WERI-Rb-1 (cell line): ENCODE results near the gene MLLT10.

Source experiments
- DNase-seq: peaks from one replicate; pipeline ENCODE4 v3.0.0-alpha.2; 2020
- H3K27ac ChIP-seq: fragments of 250-450 bp; sonication (Bioruptor Pico); 2 replicates; pipeline ENCODE4 v1.5.1; 2020; ENCODE audit warnings: mild to moderate bottlenecking, moderate library complexity
- H3K27me3 ChIP-seq: fragments of 250-450 bp; sonication (Bioruptor Pico); 2 replicates; pipeline ENCODE4 v1.5.1; 2021; ENCODE audit warnings: mild to moderate bottlenecking, low read depth, moderate library complexity; ENCODE audit not compliant: insufficient read depth, severe bottlenecking
- H3K36me3 ChIP-seq: fragments of 250-450 bp; sonication (Bioruptor Pico); 2 replicates; pipeline ENCODE4 v1.5.1; 2020; ENCODE audit warnings: mild to moderate bottlenecking, moderate library complexity
- H3K4me3 ChIP-seq: 2 replicates; pipeline ENCODE4 v1.5.1; 2011; ENCODE audit warnings: low read depth, mild to moderate bottlenecking, control low read depth, low read length
- H3K9me3 ChIP-seq: fragments of 250-450 bp; sonication (Bioruptor Pico); 2 replicates; pipeline ENCODE4 v1.5.1; 2021; ENCODE audit warnings: mild to moderate bottlenecking, moderate library complexity; ENCODE audit not compliant: severe bottlenecking
- TF ChIP-seq, protein P1 (sequence below): IDR thresholded peaks from 2 replicates; pipeline ENCODE4 v1.5.1; 2011; ENCODE audit warnings: low read depth, mild to moderate bottlenecking, control low read depth, inconsistent platforms, low read length

The MLLT10 gene

DNA sequence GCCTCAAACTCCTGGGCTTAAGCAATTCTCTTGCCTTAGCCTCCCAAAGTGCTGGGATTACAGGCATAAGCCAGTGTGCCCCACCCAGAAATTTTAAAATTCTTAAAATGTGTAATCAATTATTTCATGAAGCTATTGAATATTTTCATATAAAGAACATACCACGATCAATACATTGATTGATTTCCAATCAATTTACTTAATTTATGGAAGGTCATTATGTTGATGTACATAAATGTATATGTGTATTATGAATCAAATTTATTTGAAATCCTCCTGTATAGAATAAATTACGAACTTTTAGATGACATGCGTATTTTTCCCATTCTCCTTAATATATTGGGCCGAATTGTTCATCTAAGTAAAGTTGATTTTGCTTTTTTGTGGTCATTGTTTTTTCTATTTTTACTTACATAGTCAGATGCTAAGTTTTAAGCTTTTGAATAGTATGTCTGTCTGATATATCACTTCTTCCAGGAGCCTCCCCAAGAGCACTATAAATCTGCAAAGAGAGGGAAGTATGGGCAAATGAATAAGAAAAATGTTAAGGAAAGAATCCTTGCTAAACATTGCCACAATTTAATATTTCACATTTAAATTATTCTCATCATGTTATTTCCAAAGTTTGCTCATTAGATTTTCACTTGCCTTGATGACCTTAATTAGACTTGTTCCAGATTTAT lies 43.9 kb upstream of the MLLT10 start:
- Histone ChIP-seq H3K36me3 (no peaks in the 10 kb centered on the region), H3K27ac (no peak overlapping the region), H3K9me3 (no peaks in the 10 kb centered on the region), H3K27me3 (no peaks in the 10 kb centered on the region), H3K4me3 (no peak overlapping the region)
- no peak for DNase-seq
- TF ChIP-seq, protein P1, sequence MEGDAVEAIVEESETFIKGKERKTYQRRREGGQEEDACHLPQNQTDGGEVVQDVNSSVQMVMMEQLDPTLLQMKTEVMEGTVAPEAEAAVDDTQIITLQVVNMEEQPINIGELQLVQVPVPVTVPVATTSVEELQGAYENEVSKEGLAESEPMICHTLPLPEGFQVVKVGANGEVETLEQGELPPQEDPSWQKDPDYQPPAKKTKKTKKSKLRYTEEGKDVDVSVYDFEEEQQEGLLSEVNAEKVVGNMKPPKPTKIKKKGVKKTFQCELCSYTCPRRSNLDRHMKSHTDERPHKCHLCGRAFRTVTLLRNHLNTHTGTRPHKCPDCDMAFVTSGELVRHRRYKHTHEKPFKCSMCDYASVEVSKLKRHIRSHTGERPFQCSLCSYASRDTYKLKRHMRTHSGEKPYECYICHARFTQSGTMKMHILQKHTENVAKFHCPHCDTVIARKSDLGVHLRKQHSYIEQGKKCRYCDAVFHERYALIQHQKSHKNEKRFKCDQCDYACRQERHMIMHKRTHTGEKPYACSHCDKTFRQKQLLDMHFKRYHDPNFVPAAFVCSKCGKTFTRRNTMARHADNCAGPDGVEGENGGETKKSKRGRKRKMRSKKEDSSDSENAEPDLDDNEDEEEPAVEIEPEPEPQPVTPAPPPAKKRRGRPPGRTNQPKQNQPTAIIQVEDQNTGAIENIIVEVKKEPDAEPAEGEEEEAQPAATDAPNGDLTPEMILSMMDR, result no peak

DNA sequence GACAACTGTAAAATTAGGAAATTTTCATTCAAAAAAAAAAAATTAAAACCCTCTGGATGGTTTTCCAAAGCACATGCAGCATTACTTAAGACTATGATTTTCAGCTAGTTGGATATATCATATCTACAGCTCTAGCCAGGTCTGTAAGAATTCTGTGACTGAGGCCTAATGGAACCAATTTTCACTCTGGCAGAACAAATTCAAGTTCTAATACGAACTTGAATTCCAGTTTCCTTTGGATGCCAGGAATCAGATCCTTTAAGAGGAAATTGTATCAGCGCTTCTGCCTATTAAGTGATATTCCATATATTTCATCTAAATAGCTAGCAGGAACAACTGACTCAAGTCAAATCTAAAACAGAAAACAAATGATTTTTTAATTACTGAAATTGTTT lies 43.3 kb upstream of the MLLT10 start:
- TF ChIP-seq, protein P1, result no peak
- no peaks in the 10 kb centered on the region for H3K27me3 ChIP-seq

DNA sequence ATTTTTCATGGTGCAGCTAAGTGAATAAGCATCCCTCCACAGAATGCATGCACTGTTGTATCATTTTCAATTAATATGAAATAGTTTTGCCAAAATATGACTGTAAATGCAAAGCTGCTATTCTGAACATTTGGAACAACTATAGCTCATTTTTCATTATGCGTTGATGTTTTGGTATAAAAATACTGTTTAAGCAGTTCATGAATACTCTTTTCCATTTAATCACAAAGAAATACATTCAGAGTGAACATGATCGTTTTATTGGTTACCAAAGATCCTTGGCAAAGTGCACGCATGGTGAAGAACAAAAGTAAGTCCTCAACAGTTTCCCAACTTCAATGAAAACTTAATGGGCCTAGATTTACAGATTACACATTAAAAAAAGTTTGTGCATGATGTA lies 41.6 kb upstream of the MLLT10 start:
- TF ChIP-seq, protein P1, result no peak
- no peak for DNase-seq
- no peaks in the 10 kb centered on the region for H3K9me3 ChIP-seq
- H3K4me3 ChIP-seq, result no peak overlapping the region
- no peaks in the 10 kb centered on the region for H3K36me3 ChIP-seq
- H3K27ac ChIP-seq, result no peak overlapping the region
- no peaks in the 10 kb centered on the region for H3K27me3 ChIP-seq

More for the DNA sequence above, 43.3 kb upstream of the MLLT10 start:
- Histone ChIP-seq H3K4me3 (no peak overlapping the region), H3K36me3 (no peaks in the 10 kb centered on the region), H3K9me3 (no peaks in the 10 kb centered on the region), H3K27ac (no peak overlapping the region)
- no peak for DNase-seq

DNA sequence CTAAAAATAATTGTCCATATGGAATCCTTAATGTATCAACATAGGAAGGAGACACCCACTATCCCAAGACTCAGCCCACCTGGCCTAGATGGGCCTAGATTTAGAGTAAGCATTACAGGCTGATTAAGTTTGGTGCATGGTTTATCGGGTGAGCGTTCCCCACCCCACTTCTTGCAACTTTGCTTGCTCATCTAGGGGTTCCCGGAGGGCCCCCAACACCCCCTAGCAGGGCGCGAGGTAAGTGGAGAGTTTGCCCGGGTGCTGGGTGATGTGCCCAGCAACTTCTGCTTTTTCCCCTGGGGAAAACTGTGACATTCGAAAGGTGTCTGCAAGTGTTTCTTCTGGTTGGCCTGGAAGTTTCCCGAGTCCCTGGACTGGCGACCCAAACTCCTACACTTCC lies 40.2 kb upstream of the MLLT10 start:
- no peak for DNase-seq
- Histone ChIP-seq H3K27ac (no peak overlapping the region), H3K4me3 (no peak overlapping the region), H3K36me3 (no peaks in the 10 kb centered on the region), H3K9me3 (no peaks in the 10 kb centered on the region), H3K27me3 (no peaks in the 10 kb centered on the region)
- TF ChIP-seq, protein P1, result no peak

DNA sequence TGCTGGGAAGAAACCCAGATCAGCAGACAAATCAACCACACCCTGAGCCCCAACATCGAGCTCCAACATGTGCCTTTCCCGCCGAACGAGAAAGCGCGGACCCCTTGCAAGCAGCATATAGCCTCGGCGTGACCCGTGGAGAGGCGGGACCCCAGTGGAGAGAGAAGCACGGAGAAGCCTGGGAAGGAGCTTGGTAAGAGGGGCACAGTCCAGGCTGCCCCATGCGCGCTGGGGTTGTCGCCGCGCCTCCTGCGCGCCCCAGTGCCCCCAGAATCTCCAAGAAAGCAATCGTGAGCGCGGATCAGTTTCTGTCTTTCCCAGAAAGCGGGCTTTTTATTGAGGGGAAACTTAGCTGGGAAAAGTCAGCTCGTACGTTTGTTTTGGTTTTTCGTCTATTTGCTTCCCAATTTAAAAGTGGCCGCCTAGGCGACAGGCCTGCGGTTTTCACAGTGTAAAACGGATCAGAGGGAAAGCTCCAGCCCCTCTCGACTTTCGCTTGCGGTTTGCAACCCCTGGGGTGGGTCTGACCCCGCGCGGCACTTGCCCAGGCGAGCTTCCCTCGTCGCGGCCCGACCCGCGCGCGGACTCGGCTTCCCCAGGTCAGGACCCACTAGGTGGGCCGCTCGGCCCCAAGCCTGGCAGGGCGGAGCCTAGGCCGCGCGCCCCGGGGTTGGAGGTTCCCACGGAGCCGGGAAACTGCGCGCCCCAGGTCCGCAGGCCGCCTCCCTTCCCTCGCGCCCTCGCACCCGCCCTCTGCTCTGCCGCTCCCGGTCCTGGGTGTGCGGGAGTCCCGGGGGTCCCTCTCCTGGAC lies 39.6 kb upstream of the MLLT10 start:
- TF ChIP-seq, protein P1, result no peak
- H3K4me3 ChIP-seq, result no peak overlapping the region
- DNase-seq, result no peak
- H3K27ac ChIP-seq, result no peak overlapping the region
- no peaks in the 10 kb centered on the region for H3K36me3 ChIP-seq
- no peaks in the 10 kb centered on the region for H3K9me3 ChIP-seq
- no peaks in the 10 kb centered on the region for H3K27me3 ChIP-seq
